ENCODE results near the gene ZNF768.
"Not testable (repeated sequence)": the region's sequence is repeated elsewhere in the genome, so short reads cannot be mapped to it uniquely, and the experiment has no call there.

Gene ZNF768

DNA sequence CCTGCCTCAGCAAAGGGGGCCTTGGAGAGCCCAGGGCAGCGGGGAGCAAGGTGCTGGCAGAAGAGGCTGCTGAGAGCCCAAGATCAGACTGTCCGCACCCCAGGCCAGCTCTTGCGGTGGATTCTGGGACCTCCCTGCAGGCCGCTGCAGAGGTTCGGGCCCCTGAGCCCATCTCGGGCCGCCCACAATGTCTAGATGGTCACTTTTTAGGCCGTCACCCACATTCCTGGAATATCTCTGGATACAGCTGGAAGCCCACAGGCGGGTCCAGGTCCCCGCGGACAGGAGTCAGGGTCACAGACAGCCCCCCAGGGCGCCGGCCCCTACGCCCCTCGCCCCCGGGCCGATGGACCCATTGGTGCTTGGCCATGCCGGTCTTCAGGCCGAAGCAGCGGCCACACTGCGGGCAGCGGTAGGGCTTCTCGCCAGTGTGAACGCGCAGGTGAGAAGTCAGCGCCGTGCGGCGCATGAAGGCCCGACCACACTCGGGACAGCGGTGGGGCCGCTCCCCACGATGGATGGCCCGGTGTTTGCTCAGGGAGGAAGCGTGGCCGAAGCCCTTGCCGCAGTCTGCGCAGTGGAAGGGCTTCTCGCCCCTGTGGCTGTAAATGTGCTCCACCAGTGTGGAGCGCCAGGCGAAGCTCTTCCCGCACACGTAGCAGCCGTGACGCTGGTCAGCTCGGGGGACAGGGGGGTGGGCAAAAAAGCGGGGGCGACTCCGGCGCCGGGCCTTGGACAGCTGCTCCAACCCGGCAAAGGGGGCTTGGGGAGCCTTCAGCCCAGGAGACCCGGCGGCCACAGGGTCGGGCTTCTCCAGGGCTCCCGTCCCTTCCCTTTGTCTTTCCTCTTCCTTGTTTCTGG is 6.1 kb upstream of the ZNF768 start:
- DNase-seq, result no peak

DNA sequence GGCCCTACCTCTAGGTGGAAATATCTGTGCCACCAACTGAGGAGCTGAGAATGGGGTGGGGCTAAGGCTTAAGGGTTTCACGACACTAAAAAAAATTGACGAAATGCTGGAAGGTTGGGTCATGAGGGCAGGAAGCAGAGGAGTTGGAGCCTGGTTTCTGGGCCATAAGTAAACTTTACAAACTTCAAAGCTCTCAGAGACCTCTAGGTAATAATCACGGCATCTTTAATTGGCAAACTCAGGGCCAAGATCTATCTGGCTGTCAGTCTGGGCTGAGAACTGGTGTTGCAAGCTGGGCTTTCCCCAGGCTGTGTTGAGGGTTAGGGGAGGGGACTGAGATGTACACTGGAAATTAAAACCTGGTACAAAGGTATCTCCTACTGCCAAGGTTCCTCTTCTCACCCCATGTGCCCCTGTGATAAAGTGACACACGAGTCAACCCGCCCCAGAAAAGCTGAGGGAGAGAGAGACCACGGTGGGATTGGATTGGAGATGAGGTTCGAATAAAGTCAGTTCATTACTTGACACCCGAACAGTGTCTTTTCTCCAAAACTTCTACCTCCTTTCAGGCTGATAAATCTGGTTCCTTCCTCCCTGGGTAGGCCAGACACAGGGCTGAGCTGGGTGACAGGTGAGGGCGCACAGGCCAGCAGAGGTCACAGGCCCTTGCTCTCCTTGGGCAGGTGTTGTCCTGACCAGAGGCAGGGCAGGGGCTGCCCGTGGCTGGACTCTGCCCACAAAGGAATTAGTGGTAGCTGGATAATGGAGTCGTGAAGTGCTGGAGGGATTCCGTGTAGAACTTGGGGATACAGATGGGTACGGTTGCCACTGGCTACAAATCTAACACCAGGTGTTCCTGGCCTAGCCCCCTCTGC is 4.0 kb upstream of the ZNF768 start:
- no peak for DNase-seq

DNA sequence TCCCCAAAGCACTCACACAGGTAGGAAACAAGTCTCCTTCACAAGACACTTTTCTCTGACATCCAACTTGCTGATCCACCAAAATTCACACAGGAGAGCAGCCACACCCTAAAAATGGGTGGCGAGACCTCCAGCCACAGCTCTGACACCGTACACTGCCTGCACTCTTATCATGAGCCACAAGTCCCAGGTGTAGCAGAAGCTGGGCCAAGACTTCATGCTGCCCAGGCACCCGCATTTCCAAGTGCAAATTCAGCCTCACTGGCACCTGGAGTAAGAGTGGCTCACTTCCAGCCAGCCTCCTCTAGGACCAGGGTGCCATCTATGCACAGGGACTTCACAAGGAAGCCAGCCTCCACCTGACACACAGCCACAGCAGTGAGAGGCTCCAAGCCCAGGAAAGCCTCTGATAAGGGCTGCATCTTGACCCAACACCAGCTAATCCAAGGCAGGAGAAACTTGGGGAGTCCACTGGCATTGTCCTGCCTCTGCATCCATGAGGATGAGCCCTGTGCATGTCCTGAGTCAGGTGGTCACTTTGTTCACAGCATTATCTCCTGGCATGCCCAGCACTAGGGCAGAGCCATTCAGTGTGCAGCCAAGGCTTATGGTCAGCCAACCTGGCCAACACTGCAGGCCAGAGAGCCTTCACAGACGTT is 2.6 kb upstream of the ZNF768 start:
- no peak for DNase-seq

DNA sequence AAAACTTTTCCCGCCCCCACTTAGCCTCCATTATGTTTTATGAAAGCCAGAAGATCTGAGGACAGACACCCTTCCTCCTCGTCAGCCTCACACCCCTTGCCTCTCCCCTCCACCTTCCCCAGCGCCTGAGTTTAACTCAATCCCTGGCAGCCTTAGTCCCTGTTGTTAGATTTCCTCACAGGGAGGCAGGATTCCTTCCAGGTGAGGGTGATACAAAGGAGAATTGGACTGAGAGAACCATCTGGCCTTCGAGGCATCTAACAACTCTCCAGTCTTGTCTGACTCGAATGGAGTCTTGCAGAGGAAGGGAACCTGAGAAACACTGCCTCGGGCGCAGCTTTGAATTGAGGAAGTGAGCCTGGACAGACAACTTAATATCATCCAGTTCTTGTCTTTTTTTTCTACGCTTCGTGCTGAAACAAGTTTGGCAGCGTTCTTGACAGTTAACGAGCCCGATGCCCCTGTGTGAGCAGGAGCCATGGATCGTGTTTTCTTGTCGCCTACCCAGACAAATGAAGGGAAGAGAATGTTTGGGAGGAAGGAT is 1.3 kb upstream of the ZNF768 start:
- no peak for DNase-seq

DNA sequence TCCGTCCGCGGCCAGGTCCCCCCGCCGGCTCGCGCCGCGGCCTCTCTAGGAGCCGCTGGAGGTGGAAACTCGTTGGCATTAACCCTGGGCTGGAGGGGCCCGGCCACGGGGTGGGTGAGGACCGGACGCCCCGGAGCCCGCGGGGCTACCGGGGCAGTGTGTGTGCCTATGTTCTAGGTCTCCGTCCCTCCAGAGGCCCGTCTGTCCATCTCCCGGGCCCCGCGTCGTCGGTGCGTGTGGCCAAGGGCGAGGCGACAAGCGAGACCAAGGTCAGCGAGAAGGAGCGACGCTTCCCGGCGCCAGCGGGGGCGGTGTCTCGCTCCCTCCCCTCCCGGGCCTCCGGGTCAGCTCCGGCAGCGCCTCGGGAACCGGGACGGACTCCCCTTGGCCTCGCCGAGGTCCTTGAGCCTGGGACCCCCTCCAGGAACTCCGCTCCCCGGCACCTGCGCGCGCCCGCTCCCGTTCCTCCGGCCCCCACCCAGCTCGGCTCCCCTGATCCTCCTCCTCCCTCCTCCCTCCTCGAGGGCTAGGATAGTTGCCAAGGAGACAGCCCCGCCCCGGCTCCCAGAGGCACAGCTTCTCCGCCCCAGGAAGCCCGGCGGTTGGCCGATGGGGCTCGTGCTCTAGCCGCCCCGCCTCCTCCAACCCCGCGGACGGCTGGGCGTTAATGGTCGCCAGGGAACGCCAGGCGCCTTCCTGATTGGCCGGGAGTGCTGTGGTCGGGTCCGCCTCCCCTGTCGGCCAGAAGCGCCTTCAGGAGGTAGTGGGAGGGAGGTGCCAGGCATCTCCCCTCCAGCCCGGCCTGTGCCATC is 663 bp upstream of the ZNF768 start:
- peak; percentile 86 for DNase-seq

DNA sequence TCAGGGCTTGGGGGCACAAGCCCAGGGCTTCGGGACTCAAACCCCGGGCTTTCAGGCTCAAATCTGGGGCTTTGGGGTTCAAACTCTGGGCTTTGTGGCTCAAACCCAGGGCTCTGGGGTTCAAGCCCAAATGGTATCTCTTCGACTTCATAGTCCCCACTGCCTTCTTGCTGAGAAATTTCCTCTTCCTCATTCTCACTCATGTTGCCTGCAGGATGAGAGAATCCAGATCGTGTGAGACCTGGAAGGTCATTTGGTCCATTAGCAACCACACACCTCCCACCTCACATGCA is 576 bp downstream of the ZNF768 start:
- DNase-seq, result no peak

DNA sequence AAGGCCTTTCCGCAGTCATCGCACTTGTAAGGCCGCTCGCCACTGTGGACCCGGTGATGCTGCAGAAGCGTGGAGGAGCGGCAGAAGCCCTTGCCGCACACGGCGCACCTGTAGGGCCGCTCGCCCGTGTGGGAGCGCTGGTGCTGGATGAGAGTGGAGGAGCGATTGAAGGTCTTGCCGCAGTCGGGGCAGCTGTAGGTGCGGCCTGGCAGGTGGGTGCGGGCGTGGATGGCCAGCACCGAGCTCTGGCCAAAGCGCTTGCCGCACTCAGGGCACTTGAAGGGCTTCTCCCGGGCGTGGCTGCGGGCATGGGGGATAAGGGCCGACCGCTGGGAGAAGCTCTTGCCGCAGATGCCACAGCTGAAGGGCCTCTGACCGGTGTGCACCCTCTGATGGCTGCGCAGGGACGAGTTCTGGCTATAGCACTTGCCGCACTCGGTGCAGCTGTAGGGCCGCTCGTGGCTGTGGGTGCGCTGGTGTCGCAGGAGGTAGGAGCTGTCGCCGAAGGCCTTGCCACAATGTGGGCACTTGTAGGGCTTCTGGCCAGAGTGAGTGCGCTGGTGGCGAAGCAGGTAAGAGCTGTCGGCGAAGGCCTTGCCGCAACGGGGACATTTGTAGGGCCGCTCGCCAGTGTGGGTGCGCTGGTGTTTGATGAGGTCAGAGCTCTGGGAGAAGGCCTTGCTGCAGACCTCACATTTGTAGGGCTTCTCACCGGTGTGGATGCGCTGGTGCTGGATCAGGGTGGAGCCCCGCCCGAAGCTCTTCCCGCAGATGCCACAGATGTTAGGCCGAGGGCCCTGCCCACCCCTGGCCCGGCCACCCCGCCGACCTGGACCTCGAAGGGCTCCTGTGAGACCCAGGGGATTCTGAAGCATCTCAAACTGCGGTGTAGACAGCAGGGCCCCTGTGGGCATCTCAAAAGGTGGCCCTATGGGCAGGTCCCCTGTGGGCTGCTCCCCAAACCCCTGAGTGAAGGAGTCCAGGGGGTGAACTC is 1.5 kb downstream of the ZNF768 start:
- no peak for DNase-seq

DNA sequence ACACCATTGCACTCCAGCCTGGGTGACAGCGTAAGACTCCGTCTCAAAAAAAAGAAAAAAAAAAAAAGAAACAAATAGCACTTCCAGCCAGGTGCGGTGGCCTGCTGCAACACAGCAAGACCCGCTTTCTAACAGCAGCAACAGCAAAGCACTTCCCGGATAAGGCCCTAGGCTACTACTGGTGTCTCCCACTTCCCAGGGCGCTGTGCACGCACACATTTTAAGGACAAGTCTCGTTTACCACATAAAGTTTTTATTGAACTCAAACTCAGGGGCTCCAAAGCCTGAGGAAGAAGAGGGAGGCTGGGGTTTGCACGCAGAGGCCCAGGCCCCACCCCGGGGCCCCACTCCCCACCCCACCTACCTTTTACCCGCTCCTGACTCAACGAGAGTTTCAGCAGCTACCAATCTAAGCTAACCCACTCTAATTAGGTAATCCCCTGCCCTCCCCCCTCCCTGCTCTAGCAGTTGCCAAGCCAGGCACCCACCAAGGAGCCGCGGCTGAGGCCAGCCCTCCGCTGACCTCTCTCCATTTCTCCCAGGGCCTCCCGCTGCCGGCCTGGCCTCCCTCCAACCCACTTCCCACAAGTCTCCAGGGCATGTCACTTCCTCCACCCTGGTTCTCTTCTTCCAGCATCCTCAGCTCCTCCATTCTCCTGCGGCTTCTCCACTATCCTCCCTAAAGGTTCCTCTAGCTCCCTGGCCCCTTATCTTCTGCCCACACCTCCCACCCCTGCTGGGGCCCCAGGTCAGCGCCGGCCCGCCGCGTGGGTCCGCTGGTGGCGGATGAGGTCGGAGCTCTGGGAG is 2.4 kb downstream of the ZNF768 start:
- no peak for DNase-seq

DNA sequence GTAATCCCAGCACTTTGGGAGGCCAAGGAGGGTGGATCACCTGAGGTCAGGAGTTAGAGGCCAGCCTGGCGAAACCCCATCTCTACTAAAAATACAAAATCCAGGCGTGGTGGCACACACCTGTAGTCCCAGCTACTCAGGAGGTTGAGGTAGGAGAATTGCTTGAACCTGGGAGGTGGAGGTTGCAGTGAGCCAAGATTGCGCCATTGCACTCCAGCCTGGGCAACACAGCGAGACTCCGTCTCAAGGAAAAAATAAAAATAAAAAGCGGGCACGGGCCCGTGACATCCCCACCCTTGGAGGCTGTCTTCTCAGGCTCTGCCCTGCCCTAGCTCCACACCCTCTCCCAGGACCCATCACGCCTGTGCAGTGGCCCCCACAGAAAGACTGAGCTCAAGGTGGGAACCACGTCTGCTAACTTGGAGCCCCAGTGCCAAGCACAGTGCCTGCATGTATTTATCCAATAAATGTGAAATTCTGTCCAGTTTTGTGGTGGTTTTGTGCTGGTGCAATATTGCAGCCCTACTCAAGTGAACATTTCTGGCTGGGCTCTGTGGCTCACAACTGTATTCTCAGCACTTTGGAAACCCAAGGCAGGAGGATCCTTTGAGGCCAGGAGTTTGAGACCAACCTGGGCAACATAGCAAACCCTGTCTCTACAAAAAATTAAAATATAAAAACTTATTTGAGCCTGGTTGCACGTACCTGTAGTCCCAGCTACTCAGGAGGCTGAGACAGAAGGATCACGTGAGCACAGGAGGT is 3.5 kb downstream of the ZNF768 start:
- DNase-seq, result not testable (repeated sequence)

DNA sequence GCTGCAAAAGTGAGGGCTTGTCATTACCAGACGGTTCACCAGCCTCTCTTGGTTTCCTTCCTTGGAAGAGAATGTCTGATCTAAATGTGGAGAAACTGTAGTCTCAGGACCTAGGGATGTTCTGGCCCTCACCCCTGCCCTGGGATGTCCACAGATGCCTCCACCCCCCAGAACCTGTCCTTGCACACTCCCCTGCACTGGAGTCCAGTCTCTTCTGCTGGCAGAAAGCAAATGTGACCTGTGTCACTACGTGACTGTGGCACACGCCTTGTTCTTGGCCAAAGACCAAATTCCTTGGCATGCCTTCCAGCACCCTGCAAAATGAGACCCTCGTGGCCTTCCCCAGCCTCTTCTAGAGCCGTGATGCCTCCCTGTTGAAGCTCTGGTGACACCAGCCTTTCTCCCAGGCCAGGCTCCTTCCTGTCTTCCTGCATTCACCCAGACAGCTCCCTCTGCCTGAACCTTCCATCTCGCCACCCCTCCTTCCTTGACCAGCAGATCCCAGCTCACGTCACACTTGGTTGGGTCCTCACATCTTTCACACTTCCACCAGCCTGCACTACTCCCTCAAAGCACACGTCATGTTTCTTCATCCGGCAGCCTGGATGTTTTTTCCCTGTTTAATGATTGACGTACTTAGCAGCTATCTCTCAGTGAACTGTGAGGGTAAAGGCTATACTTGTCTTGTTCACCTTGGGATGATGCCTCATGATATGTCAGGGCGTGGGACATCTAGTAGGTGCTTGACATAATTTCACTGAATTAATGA is 4.3 kb downstream of the ZNF768 start:
- no peak for DNase-seq

DNA sequence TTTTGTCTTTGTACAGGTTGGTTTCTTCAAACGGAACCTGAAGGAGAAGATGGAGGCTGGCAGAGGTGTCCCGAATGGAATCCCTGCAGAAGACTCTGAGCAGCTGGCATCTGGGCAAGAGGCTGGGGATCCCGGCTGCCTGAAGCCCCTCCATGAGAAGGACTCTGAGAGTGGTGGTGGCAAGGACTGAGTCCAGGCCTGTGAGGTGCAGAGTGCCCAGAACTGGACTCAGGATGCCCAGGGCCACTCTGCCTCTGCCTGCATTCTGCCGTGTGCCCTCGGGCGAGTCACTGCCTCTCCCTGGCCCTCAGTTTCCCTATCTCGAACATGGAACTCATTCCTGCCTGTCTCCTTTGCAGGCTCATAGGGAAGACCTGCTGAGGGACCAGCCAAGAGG is 4.9 kb downstream of the ZNF768 start:
- no peak for DNase-seq

DNA sequence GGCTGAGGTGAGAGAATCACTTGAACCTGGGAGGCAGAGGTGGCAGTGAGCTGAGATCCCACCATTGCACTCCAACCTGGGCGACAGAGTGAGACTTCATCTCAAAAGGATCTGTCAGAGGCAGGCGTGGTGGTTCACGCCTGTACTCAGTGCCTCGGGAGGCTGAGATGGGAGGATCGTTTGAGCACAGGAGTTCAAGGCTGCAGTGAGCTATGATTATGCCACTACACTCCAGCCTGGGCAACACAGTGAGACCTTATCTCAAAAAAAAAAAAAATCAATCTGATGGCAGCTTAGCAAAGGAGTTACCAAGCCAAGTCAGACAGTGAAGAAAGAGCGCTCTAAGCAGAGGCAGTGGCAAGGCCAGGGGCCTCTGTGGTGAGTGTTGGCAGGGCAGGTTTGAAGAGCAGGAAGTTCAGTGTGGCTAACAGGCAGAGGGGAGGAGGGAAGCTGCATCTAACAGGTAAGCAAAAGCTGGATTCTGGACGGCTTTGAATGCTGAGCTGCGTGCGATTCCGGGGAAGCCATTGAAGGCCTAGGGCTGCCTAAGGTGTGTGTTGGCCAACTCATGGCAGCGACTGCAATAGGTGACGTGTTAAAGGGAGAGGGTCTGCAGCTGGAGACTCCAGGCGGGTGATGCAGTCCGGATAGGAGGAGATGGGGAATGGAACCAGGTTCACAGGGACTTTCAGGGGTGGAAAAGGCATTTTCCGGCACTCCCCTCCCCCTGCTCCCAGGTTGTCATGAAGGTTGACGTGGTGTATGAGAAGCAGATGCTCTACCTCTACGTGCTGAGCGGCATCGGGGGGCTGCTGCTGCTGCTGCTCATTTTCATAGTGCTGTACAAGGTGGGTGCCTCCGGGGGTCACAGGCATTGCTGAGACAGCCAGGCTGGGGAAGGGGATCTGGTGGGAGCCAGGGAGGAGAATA is 7.0 kb downstream of the ZNF768 start:
- no peak for DNase-seq

DNA sequence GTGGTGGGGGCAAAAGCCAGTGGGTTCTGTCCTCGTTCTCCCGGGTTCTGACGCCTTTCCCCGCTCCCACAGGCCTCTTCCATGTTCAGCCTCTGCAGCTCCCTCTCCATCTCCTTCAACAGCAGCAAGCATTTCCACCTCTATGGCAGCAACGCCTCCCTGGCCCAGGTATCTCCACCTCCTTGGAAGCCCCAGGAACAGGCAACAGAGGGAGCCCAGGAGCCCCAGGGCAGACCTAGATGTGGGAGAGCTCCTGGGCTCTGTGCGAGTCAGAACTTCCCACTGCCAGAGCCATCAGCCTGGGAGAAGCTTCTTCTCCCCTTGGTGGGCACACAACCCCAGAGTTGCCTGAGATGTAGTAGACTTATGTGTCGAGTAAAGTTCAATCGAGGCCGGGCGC is 7.8 kb downstream of the ZNF768 start:
- DNase-seq, result no peak

DNA sequence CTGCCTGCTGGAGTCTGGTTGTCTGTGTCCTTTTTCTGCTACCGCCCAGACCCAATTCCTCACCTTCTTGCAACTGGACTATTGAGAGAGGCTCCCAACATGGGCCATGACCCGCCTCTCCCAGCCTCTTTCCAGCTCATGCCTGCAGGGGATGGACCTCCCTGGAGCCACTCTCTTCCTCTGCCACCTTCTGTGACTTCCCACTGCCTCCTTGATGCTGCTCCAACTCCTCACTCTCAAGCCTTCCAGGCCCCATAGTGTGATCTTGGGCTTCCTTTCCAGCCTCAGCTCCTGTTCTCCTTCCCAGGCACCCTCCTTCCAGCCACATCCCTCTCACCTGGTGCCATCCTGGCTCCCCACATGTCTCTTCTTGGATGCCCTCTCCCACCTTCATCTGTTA is 11.1 kb downstream of the ZNF768 start:
- no peak for DNase-seq

DNA sequence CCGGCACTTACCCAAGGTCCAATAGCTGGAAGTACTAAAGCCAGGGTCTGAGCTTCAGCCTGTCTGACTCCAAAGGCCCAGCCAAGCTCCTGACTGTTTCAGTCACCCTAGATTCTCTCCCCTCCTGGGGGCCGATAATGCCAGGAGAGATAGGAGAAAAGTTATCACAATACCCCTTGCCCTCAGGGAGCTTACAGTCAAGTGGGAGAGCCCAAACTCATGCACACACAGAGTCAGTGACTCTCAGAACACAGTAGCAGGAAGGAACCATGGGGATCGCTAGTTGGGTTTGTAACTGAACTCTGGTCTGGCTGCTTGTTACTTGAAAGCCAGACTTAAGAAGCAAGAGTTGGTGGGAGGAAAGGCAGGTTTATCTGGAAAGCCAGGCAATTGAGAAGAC is 14.9 kb downstream of the ZNF768 start:
- no peak for DNase-seq

DNA sequence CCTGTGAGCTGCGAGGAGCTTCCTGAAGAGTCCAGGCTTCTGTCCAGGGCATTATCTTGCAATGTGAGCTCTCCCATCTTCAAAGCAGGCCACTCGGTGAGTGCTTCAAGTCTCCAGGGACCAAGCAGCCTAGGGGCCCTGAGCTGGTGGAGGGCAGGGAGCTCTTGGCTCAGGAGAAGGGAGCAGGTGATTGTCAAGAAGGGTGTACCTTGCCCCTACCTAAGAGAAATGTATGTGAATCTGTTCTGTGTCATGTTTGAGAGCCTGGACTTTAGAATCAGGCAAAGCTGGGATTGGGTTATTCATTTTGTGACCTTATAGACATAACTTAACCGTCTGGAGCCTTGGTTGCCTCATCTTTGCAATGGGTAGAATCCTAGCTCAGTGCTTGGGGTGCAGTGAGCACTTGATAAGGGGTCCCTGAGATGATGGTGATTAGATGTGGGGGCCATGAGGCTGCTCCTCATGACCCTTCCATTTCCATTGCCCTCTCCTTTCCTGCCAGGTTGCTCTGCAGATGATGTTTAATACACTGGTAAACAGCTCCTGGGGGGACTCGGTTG is 15.9 kb downstream of the ZNF768 start:
- DNase-seq, result no peak

DNA sequence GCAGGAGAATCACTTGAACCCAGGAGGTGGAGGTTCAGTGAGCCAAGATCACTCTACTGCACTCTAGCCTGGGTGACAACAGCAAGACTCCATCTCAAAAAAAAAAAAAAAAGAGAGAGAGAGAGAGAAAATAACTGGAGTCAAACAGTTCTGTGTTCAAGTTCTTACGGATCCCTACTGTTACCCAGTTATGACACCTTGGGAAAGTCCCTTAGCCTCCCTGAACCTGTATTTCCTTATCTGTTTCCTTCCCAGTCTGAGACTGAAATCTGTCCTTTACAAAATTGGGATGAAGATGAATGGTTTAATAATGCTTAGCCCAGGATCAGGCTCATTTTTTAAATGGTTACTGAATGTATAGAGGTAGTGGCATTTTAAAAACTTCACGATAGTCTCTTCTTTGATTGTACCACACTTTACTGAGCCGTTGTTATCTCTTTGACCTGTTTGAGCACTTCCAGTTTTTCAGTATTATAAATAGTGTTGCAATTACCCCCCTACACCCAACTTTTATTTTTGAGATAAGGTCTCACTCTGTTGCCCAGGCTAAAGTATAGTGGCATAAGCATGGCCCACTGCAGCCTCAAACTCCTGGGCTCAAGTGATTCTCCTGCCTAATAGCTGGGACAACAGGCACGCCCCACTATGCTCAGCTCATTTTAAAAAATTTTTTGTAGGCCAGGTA is 17.1 kb downstream of the ZNF768 start:
- no peak for DNase-seq
